ENCODE data around the gene ARHGEF10L.

The ARHGEF10L gene

DNA sequence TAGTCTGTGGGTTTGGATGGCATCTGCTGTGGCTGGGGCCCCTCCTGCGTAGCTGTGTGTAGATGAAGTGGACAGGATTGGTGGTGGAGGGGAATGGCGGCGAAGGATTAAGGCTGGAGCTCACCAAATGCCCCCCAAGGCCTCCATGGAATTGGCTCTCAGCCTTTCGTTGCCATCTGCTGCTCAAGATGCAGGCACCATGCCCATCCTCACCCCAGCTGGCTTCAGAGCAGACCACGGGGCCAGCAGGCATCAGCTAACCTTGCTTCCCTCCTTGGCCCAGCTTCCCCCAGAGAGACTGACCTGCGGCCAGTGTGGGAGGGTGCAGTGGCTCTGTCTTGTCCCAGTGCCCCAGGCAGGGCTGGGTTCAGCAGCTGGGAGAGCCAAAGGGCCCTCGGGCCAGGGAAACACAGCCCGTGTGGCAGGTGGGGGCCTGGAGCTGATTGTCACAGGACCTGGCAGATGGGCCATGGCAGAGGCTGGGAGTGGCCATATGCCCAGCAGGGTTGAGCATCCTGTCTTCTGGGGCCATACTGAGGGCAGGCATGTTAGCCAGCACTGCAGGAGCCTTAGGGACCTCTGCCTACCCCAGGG lies 148.8 kb downstream of the ARHGEF10L start:
- Histone ChIP-seq H3K27ac (ENCODE audit: low read length) (no peak overlapping the region), H3K9ac (ENCODE audit: low read depth, low read length) (no peak overlapping the region), H3K4me1 (ENCODE audit: insufficient read depth, low read length) (peaks cover 12% of the 10 kb centered on the region; the same call in 1 of the 2 replicates), H3K9me3 (ENCODE audit: insufficient read depth, low read depth, low read length) (no peaks in the 10 kb centered on the region), H3K4me3 (ENCODE audit: low read length) (no peak overlapping the region), H3K27me3 (ENCODE audit: insufficient read depth, low read length) (no peaks in the 10 kb centered on the region), H3K36me3 (ENCODE audit: insufficient read depth, low read depth, low read length) (peaks cover 20% of the 10 kb centered on the region; the same call in 1 of the 2 replicates)

DNA sequence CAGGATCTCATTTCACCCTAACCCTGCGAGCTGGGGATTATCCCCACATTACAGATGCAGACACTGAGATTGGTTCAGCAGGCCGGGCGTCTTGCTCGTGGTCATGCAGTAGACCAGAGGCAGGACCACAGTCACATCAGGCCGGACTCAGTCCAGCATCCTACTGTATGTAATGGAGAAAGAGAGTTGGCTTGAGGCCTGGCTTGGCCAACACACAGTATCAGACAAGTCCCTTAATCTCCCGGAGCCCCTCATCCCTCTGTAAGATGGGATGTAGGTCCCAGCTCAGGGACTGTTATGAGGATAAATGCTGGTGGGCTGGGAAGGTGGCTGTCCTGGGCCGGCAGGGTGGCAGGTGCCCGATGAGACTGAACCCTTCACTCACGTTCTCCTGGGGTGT lies 149.5 kb downstream of the ARHGEF10L start:
- Histone ChIP-seq H3K27me3 (ENCODE audit: insufficient read depth, low read length) (no peaks in the 10 kb centered on the region), H3K36me3 (ENCODE audit: insufficient read depth, low read depth, low read length) (peaks cover 20% of the 10 kb centered on the region; the same call in 1 of the 2 replicates), H3K4me3 (ENCODE audit: low read length) (no peak overlapping the region)

GRCh38 chr1:17690906-17691634 lies 151.6 kb downstream of the ARHGEF10L start:
- Histone ChIP-seq H3K27ac (ENCODE audit: low read length) (no peak overlapping the region), H3K9ac (ENCODE audit: low read depth, low read length) (no peak overlapping the region), H3K27me3 (ENCODE audit: insufficient read depth, low read length) (no peaks in the 10 kb centered on the region), H3K9me3 (ENCODE audit: insufficient read depth, low read depth, low read length) (no peaks in the 10 kb centered on the region), H3K4me3 (ENCODE audit: low read length) (no peak overlapping the region), H3K4me1 (ENCODE audit: insufficient read depth, low read length) (peaks cover 4% of the 10 kb centered on the region; the same call in 1 of the 2 replicates), H3K36me3 (ENCODE audit: insufficient read depth, low read depth, low read length) (peaks cover 20% of the 10 kb centered on the region; the same call in 1 of the 2 replicates)

More for the DNA sequence above, 149.5 kb downstream of the ARHGEF10L start:
- Histone ChIP-seq H3K9me3 (ENCODE audit: insufficient read depth, low read depth, low read length) (no peaks in the 10 kb centered on the region), H3K4me1 (ENCODE audit: insufficient read depth, low read length) (peaks cover 12% of the 10 kb centered on the region; the same call in 1 of the 2 replicates), H3K9ac (ENCODE audit: low read depth, low read length) (no peak overlapping the region), H3K27ac (ENCODE audit: low read length) (no peak overlapping the region)

DNA sequence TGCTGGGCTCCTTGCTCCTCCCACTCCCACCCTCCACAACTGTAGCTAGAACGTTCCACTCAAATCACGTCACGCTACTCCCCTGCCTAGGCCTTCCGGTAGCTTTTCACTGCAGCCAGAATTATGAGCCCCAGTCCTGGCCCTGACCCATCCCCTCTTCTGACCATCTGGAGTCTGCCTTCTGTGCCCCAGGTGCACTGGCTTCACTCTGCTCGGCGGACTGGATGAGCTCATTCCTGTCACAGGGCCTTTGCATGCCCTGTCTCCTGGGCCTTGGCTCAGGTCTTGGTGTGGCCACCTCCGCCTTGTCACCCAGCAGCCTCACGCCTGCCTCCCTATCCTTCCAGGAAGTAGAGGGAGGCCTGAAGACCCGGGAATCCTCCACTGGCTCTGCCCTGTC lies 153.1 kb downstream of the ARHGEF10L start:
- Histone ChIP-seq H3K27ac (ENCODE audit: low read length) (no peak overlapping the region), H3K9me3 (ENCODE audit: insufficient read depth, low read depth, low read length) (no peaks in the 10 kb centered on the region), H3K9ac (ENCODE audit: low read depth, low read length) (no peak overlapping the region), H3K36me3 (ENCODE audit: insufficient read depth, low read depth, low read length) (peaks cover 17% of the 10 kb centered on the region; the same call in 1 of the 2 replicates), H3K4me3 (ENCODE audit: low read length) (no peak overlapping the region), H3K27me3 (ENCODE audit: insufficient read depth, low read length) (no peaks in the 10 kb centered on the region), H3K4me1 (ENCODE audit: insufficient read depth, low read length) (peaks cover 6% of the 10 kb centered on the region; the same call in 1 of the 2 replicates)

- Histone ChIP-seq H3K27ac (ENCODE audit: low read length) (no peak overlapping the region), H3K9ac (ENCODE audit: low read depth, low read length) (no peak overlapping the region)
Measured at GRCh38 chr1:17696417-17697301, 157.2 kb downstream of the ARHGEF10L start.

DNA sequence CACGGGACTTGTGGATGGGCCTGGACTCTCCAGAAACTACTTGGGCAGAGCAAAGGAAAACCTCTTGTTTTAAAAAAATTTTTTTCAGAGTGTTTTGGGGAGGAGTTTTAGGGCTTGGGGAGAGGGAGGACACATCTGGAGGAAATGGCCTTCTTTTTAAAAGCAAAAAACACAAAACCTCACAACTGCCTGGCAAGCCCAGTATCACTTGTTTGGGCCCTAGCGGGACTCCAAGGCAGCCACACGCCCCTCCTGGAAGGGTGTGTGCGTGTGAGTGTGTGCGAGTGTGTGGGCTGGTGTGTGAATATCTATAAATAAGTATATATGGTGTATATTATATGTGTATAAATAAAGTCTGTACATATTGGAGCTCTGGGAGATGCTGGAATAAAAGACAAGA lies 158.0 kb downstream of the ARHGEF10L start:
- Histone ChIP-seq H3K9me3 (ENCODE audit: insufficient read depth, low read depth, low read length) (no peaks in the 10 kb centered on the region), H3K9ac (ENCODE audit: low read depth, low read length) (no peak overlapping the region), H3K36me3 (ENCODE audit: insufficient read depth, low read depth, low read length) (no peaks in the 10 kb centered on the region; the same call in 1 of the 2 replicates), H3K4me3 (ENCODE audit: low read length) (no peak overlapping the region), H3K4me1 (ENCODE audit: insufficient read depth, low read length) (peaks cover 2% of the 10 kb centered on the region; the same call in 1 of the 2 replicates), H3K27me3 (ENCODE audit: insufficient read depth, low read length) (no peaks in the 10 kb centered on the region), H3K27ac (ENCODE audit: low read length) (no peak overlapping the region)

More at GRCh38 chr1:17696417-17697301, 157.2 kb downstream of the ARHGEF10L start:
- Histone ChIP-seq H3K4me1 (ENCODE audit: insufficient read depth, low read length) (peaks cover 2% of the 10 kb centered on the region; the same call in 1 of the 2 replicates), H3K27me3 (ENCODE audit: insufficient read depth, low read length) (no peaks in the 10 kb centered on the region), H3K36me3 (ENCODE audit: insufficient read depth, low read depth, low read length) (no peaks in the 10 kb centered on the region; the same call in 1 of the 2 replicates), H3K9me3 (ENCODE audit: insufficient read depth, low read depth, low read length) (no peaks in the 10 kb centered on the region), H3K4me3 (ENCODE audit: low read length) (no peak overlapping the region)

GRCh38 chr1:17699581-17699980 lies 160.1 kb downstream of the ARHGEF10L start:
- H3K9ac ChIP-seq (ENCODE audit: low read depth, low read length), result no peak overlapping the region
- H3K27ac ChIP-seq (ENCODE audit: low read length), result no peak overlapping the region
- H3K27me3 ChIP-seq (ENCODE audit: insufficient read depth, low read length), result no peaks in the 10 kb centered on the region
- no peaks in the 10 kb centered on the region; the same call in 1 of the 2 replicates for H3K36me3 ChIP-seq (ENCODE audit: insufficient read depth, low read depth, low read length)
- no peak overlapping the region for H3K4me3 ChIP-seq (ENCODE audit: low read length)
- no peaks in the 10 kb centered on the region for H3K9me3 ChIP-seq (ENCODE audit: insufficient read depth, low read depth, low read length)
- peaks cover 2% of the 10 kb centered on the region; the same call in 1 of the 2 replicates for H3K4me1 ChIP-seq (ENCODE audit: insufficient read depth, low read length)

GRCh38 chr1:17700945-17701810 lies 161.7 kb downstream of the ARHGEF10L start:
- Histone ChIP-seq H3K27me3 (ENCODE audit: insufficient read depth, low read length) (no peaks in the 10 kb centered on the region), H3K9me3 (ENCODE audit: insufficient read depth, low read depth, low read length) (no peaks in the 10 kb centered on the region), H3K9ac (ENCODE audit: low read depth, low read length) (no peak overlapping the region), H3K27ac (ENCODE audit: low read length) (no peak overlapping the region), H3K4me1 (ENCODE audit: insufficient read depth, low read length) (peaks cover 2% of the 10 kb centered on the region; the same call in 1 of the 2 replicates), H3K4me3 (ENCODE audit: low read length) (no peak overlapping the region), H3K36me3 (ENCODE audit: insufficient read depth, low read depth, low read length) (no peaks in the 10 kb centered on the region)

DNA sequence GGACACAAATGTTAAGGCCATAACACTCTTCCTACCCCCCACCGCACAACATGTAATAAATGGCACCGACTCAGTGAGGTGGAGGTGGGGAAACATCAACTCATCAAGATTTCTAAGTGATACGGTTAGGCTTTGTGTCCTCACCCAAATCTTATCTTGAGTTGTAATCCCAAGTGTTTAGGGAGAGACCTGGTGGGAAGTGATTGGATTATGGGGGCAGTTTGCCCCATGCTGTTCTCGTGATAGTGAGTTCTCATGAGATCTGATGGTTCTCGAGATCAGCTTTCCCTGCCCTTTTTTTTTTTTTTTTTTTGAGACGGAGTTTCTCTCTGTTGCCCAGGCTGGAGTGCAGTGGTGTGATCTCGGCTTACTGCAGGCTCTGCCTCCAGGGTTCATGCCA lies 164.7 kb downstream of the ARHGEF10L start:
- Histone ChIP-seq H3K27me3 (ENCODE audit: insufficient read depth, low read length) (no peaks in the 10 kb centered on the region), H3K4me1 (ENCODE audit: insufficient read depth, low read length) (no peaks in the 10 kb centered on the region), H3K9ac (ENCODE audit: low read depth, low read length) (no peak overlapping the region), H3K4me3 (ENCODE audit: low read length) (no peak overlapping the region), H3K27ac (ENCODE audit: low read length) (no peak overlapping the region), H3K36me3 (ENCODE audit: insufficient read depth, low read depth, low read length) (no peaks in the 10 kb centered on the region), H3K9me3 (ENCODE audit: insufficient read depth, low read depth, low read length) (0 out of 2 replicates have a peak, but pooled peaks cover under 1% of the 10 kb centered on the region)

DNA sequence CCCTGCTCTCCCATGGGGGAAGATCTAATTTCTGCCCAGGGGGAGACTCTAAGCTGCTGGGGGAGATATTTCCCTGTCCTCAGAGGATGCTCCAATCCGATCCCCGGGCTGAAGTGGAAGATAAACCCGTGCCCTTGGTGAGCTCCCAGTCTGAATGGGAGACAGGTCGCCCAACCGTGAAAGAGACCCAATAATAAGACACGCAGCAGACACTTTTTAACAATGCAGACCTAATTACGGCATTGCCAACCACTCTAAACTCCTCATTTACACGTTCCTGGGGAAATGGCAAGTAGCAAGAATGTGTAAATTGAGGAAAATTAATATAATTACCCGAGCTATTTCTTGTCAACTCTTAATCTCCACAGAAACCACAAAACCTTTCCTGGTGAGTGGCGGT lies 166.9 kb downstream of the ARHGEF10L start:
- Histone ChIP-seq H3K4me1 (ENCODE audit: insufficient read depth, low read length) (no peaks in the 10 kb centered on the region), H3K4me3 (ENCODE audit: low read length) (no peak overlapping the region), H3K9me3 (ENCODE audit: insufficient read depth, low read depth, low read length) (peaks cover 9% of the 10 kb centered on the region), H3K27ac (ENCODE audit: low read length) (no peak overlapping the region), H3K9ac (ENCODE audit: low read depth, low read length) (no peak overlapping the region), H3K27me3 (ENCODE audit: insufficient read depth, low read length) (no peaks in the 10 kb centered on the region), H3K36me3 (ENCODE audit: insufficient read depth, low read depth, low read length) (no peaks in the 10 kb centered on the region)

Measured in iPS-20b (cell line).